Effector memory CD4-positive, alpha-beta T cell (primary cell): Measurements from ENCODE around the gene AAK1.
"Not testable (repeated sequence)": the region's sequence is repeated elsewhere in the genome, so short reads cannot be mapped to it uniquely, and the experiment has no call there.

Source experiments
- DNase-seq, 3 donors: peaks; one replicate each; pipeline ENCODE4 v3.0.0-alpha.2; 2020
- H3K27ac ChIP-seq: 2 replicates; pipeline ENCODE4 v1.7.0; 2013; ENCODE audit warnings: mild to moderate bottlenecking, low read length, moderate library complexity; ENCODE audit not compliant: insufficient read depth, poor library complexity, severe bottlenecking
- H3K27me3 ChIP-seq: replicated peaks from 2 replicates; pipeline ENCODE4 v1.7.0; 2013; ENCODE audit warnings: mild to moderate bottlenecking, low read length; ENCODE audit not compliant: insufficient read depth, control insufficient read depth, poor library complexity, severe bottlenecking
- H3K36me3 ChIP-seq: 2 replicates; pipeline ENCODE4 v1.7.0; 2013; ENCODE audit warnings: mild to moderate bottlenecking, low read length, moderate library complexity; ENCODE audit not compliant: control insufficient read depth, insufficient read depth
- H3K4me1 ChIP-seq: 2 replicates; pipeline ENCODE4 v1.7.0; 2013; ENCODE audit warnings: low read length, mild to moderate bottlenecking; ENCODE audit not compliant: control insufficient read depth, insufficient read depth, poor library complexity, severe bottlenecking
- H3K4me3 ChIP-seq: 2 replicates; pipeline ENCODE4 v1.7.0; 2013; ENCODE audit warnings: low read length, low read depth, mild to moderate bottlenecking; ENCODE audit not compliant: insufficient read depth, poor library complexity, severe bottlenecking
- H3K9me3 ChIP-seq: 2 replicates; pipeline ENCODE4 v1.7.0; 2013; ENCODE audit warnings: mild to moderate bottlenecking, low read length, moderate library complexity; ENCODE audit not compliant: control insufficient read depth

AAK1 gene

GRCh38 chr2:69680001-69680675 lies 36.6 kb upstream of the AAK1 start:
- no peak for DNase-seq
- Histone ChIP-seq H3K27me3 (no peaks in the 10 kb centered on the region), H3K9me3 (no peaks in the 10 kb centered on the region), H3K4me1 (peaks cover 13% of the 10 kb centered on the region), H3K27ac (no peak overlapping the region), H3K4me3 (no peak overlapping the region), H3K36me3 (no peaks in the 10 kb centered on the region)

GRCh38 chr2:69677914-69678313 lies 34.4 kb upstream of the AAK1 start:
- no peaks in the 10 kb centered on the region for H3K9me3 ChIP-seq

GRCh38 chr2:69676146-69676545 lies 32.6 kb upstream of the AAK1 start:
- Histone ChIP-seq H3K4me3 (no peak overlapping the region), H3K27me3 (no peaks in the 10 kb centered on the region), H3K4me1 (no peaks in the 10 kb centered on the region), H3K36me3 (no peaks in the 10 kb centered on the region), H3K27ac (no peak overlapping the region), H3K9me3 (no peaks in the 10 kb centered on the region)
- no peak for DNase-seq

More at GRCh38 chr2:69677914-69678313, 34.4 kb upstream of the AAK1 start:
- DNase-seq = no peak
- no peaks in the 10 kb centered on the region for H3K36me3 ChIP-seq
- H3K27ac ChIP-seq = no peak overlapping the region
- no peak overlapping the region for H3K4me3 ChIP-seq
- no peaks in the 10 kb centered on the region for H3K27me3 ChIP-seq
- H3K4me1 ChIP-seq = peaks cover 3% of the 10 kb centered on the region

GRCh38 chr2:69674316-69674670 lies 30.8 kb upstream of the AAK1 start:
- no peaks in the 10 kb centered on the region for H3K9me3 ChIP-seq
- no peak overlapping the region for H3K27ac ChIP-seq
- no peaks in the 10 kb centered on the region for H3K36me3 ChIP-seq
- no peak for DNase-seq
- no peaks in the 10 kb centered on the region for H3K27me3 ChIP-seq
- H3K4me3 ChIP-seq = no peak overlapping the region
- no peaks in the 10 kb centered on the region for H3K4me1 ChIP-seq

GRCh38 chr2:69673098-69673497 lies 29.6 kb upstream of the AAK1 start:
- not testable (repeated sequence) for H3K27me3 ChIP-seq, H3K4me1 ChIP-seq, DNase-seq, H3K27ac ChIP-seq, H3K36me3 ChIP-seq, H3K4me3 ChIP-seq, H3K9me3 ChIP-seq

- DNase-seq = no peak
- H3K4me1 ChIP-seq = no peaks in the 10 kb centered on the region
- no peaks in the 10 kb centered on the region for H3K9me3 ChIP-seq
- H3K36me3 ChIP-seq = no peaks in the 10 kb centered on the region
- H3K4me3 ChIP-seq = no peak overlapping the region
- no peaks in the 10 kb centered on the region for H3K27me3 ChIP-seq
- no peak overlapping the region for H3K27ac ChIP-seq
Observed at GRCh38 chr2:69669666-69670065, 26.1 kb upstream of the AAK1 start.

- H3K4me1 ChIP-seq = no peaks in the 10 kb centered on the region
- no peaks in the 10 kb centered on the region for H3K9me3 ChIP-seq
- no peak overlapping the region for H3K27ac ChIP-seq
- no peak overlapping the region for H3K4me3 ChIP-seq
- no peaks in the 10 kb centered on the region for H3K36me3 ChIP-seq
- no peak for DNase-seq
- no peaks in the 10 kb centered on the region for H3K27me3 ChIP-seq
Observed at GRCh38 chr2:69668598-69668997, 25.1 kb upstream of the AAK1 start.

GRCh38 chr2:69667805-69668382 lies 24.4 kb upstream of the AAK1 start:
- Histone ChIP-seq H3K27ac (no peak overlapping the region), H3K27me3 (no peaks in the 10 kb centered on the region), H3K4me3 (no peak overlapping the region), H3K36me3 (no peaks in the 10 kb centered on the region), H3K9me3 (no peaks in the 10 kb centered on the region), H3K4me1 (no peaks in the 10 kb centered on the region)
- DNase-seq = no peak

GRCh38 chr2:69665152-69665551 lies 21.6 kb upstream of the AAK1 start:
- H3K9me3 ChIP-seq = no peaks in the 10 kb centered on the region
- DNase-seq = no peak
- H3K27me3 ChIP-seq = no peaks in the 10 kb centered on the region
- no peaks in the 10 kb centered on the region for H3K36me3 ChIP-seq
- no peaks in the 10 kb centered on the region for H3K4me1 ChIP-seq
- no peak overlapping the region for H3K4me3 ChIP-seq
- no peak overlapping the region for H3K27ac ChIP-seq

- Histone ChIP-seq H3K9me3 (no peaks in the 10 kb centered on the region), H3K27me3 (no peaks in the 10 kb centered on the region), H3K27ac (no peak overlapping the region), H3K4me3 (no peak overlapping the region), H3K4me1 (no peaks in the 10 kb centered on the region), H3K36me3 (no peaks in the 10 kb centered on the region)
- no peak for DNase-seq
Observed at GRCh38 chr2:69663860-69664259, 20.3 kb upstream of the AAK1 start.
